Stimulated activated CD4-positive, alpha-beta T cell treated with anti-CD3 and anti-CD28 coated beads, Interleukin-15, amount 100 ng/mL, for 48 hours (primary cell): ENCODE data around the gene SEC23A.
A peak's percentile ranks its signal among the peaks of the same experiment; 100 is the strongest.
"Not testable (repeated sequence)": the region's sequence is repeated elsewhere in the genome, so short reads cannot be mapped to it uniquely, and the experiment has no call there.

Experiments used
- DNase-seq, 2 donors: peaks; one replicate each; pipeline ENCODE4 v3.0.0-alpha.2; 2020; ENCODE audit warnings: low read depth in 2 of 2

Gene SEC23A

GRCh38 chr14:39102969-39103957, at the start of gene SEC23A:
Gene SEC23A, minus strand, starts transcription at chr14:39103235. Its CDS starts 7,117 bp downstream, at chr14:39096118.
- peak; percentile 74 to 79 for DNase-seq

GRCh38 chr14:39145266-39145966, 42.4 kb upstream of the SEC23A start:
- DNase-seq = no peak

GRCh38 chr14:39143226-39143625, 40.2 kb upstream of the SEC23A start:
- not testable (repeated sequence) for DNase-seq

GRCh38 chr14:39141623-39142022, 38.6 kb upstream of the SEC23A start:
- not testable (repeated sequence) for DNase-seq

GRCh38 chr14:39140170-39140569, 37.1 kb upstream of the SEC23A start:
- no peak for DNase-seq

GRCh38 chr14:39138440-39138839, 35.4 kb upstream of the SEC23A start:
- DNase-seq = no peak

GRCh38 chr14:39137835-39138234, 34.8 kb upstream of the SEC23A start:
- not testable (repeated sequence) for DNase-seq

GRCh38 chr14:39122330-39123138, 19.5 kb upstream of the SEC23A start:
- no peak for DNase-seq

- peak; percentile 91 to 92 for DNase-seq
Measured at GRCh38 chr14:39114073-39114838, 11.2 kb upstream of the SEC23A start, which contains the start of gene GEMIN2. Gene GEMIN2, plus strand, starts transcription at chr14:39114323. Its CDS starts 16 bp downstream, at chr14:39114339.

- DNase-seq = no peak
Measured at GRCh38 chr14:39113685-39114072, 10.6 kb upstream of the SEC23A start.

- no peak for DNase-seq
Measured at GRCh38 chr14:39109893-39110715, 7.1 kb upstream of the SEC23A start.

- no peak for DNase-seq
Measured at GRCh38 chr14:39108791-39109190, 5.8 kb upstream of the SEC23A start.

GRCh38 chr14:39107591-39107996, 4.6 kb upstream of the SEC23A start:
- no peak for DNase-seq

- not testable (repeated sequence) for DNase-seq
Measured at GRCh38 chr14:39104078-39104801, 1.2 kb upstream of the SEC23A start.

GRCh38 chr14:39102265-39102968, 618 bp downstream of the SEC23A start:
- peak in 1 of 2 donors; percentile 1 for DNase-seq

- DNase-seq = no peak
Measured at GRCh38 chr14:39099748-39100147, 3.3 kb downstream of the SEC23A start.

- not testable (repeated sequence) for DNase-seq
Measured at GRCh38 chr14:39099215-39099614, 3.8 kb downstream of the SEC23A start.

GRCh38 chr14:39097159-39097558, 5.9 kb downstream of the SEC23A start:
- peak in 1 of 2 donors; percentile 4 for DNase-seq

GRCh38 chr14:39094515-39094914, 8.5 kb downstream of the SEC23A start:
- DNase-seq = no peak
